H9 (cell line): ENCODE measurements around the gene TMEM145. TPM values are rescaled to one million over a fixed set of nuclear protein-coding genes. Genes with fewer than 3 reads are reported as not detected.

Experiments used
- DNase-seq: peaks from one replicate; pipeline ENCODE4 v3.0.0-alpha.2; 2017
- H2AFZ ChIP-seq: one replicate; pipeline ENCODE4 v1.6.1; 2013; ENCODE audit warnings: mild to moderate bottlenecking, low read length, control low read depth, moderate library complexity
- H2AK5ac ChIP-seq: 2 replicates; pipeline ENCODE4 v1.6.1; 2013; ENCODE audit warnings: low read length, control low read depth, mixed read lengths; ENCODE audit not compliant: insufficient read length
- H2BK120ac ChIP-seq: one replicate; pipeline ENCODE4 v1.6.1; 2013; ENCODE audit warnings: low read depth, mild to moderate bottlenecking, low read length, control low read depth, inconsistent platforms; ENCODE audit not compliant: poor library complexity, severe bottlenecking
- H2BK12ac ChIP-seq: 2 replicates; pipeline ENCODE4 v1.6.1; 2013; ENCODE audit warnings: low read length, control low read depth, mixed read lengths, low read depth; ENCODE audit not compliant: insufficient read length
- H2BK15ac ChIP-seq: 2 replicates; pipeline ENCODE4 v1.6.1; 2013; ENCODE audit warnings: low read depth, low read length, control low read depth
- H2BK20ac ChIP-seq: one replicate; pipeline ENCODE4 v1.6.1; 2013; ENCODE audit warnings: low read depth, mild to moderate bottlenecking, low read length, control low read depth, inconsistent platforms; ENCODE audit not compliant: poor library complexity, severe bottlenecking
- H2BK5ac ChIP-seq: 2 replicates; pipeline ENCODE4 v1.6.1; 2013; ENCODE audit warnings: low read length, control low read depth, mixed read lengths; ENCODE audit not compliant: insufficient read length
- H3K14ac ChIP-seq: 2 replicates; pipeline ENCODE4 v1.6.1; 2013; ENCODE audit warnings: low read length, control low read depth; ENCODE audit not compliant: insufficient read depth
- H3K18ac ChIP-seq: 2 replicates; pipeline ENCODE4 v1.6.1; 2013; ENCODE audit warnings: low read depth, mild to moderate bottlenecking, mixed read lengths, low read length, control low read depth; ENCODE audit not compliant: insufficient read length
- H3K23ac ChIP-seq: 2 replicates; pipeline ENCODE4 v1.6.1; 2013; ENCODE audit warnings: low read length, control low read depth, mixed read lengths, low read depth; ENCODE audit not compliant: insufficient read length
- H3K23me2 ChIP-seq: 2 replicates; pipeline ENCODE4 v1.6.1; 2013; ENCODE audit warnings: low read depth, mild to moderate bottlenecking, mixed read lengths, low read length, control low read depth; ENCODE audit not compliant: insufficient read length, poor library complexity, severe bottlenecking
- H3K27ac ChIP-seq: 2 replicates; pipeline ENCODE4 v1.5.1; 2013; ENCODE audit warnings: low read length, control low read depth, mixed read lengths, low read depth; ENCODE audit not compliant: insufficient read length
- H3K27me3 ChIP-seq: 2 replicates; pipeline ENCODE4 v1.6.1; 2013; ENCODE audit warnings: low read length, control low read depth, inconsistent platforms; ENCODE audit not compliant: insufficient read depth
- H3K4ac ChIP-seq: 2 replicates; pipeline ENCODE4 v1.6.1; 2013; ENCODE audit warnings: low read depth, mild to moderate bottlenecking, control low read depth, inconsistent platforms, low read length, moderate library complexity
- H3K4me1 ChIP-seq: 2 replicates; pipeline ENCODE4 v1.6.1; 2013; ENCODE audit warnings: low read length, control low read depth, inconsistent platforms; ENCODE audit not compliant: insufficient read depth
- H3K4me2 ChIP-seq: 2 replicates; pipeline ENCODE4 v1.6.1; 2013; ENCODE audit warnings: low read length, control low read depth, mixed read lengths; ENCODE audit not compliant: insufficient read length, insufficient read depth
- H3K56ac ChIP-seq: 2 replicates; pipeline ENCODE4 v1.6.1; 2013; ENCODE audit warnings: low read depth, mild to moderate bottlenecking, mixed read lengths, low read length, control low read depth; ENCODE audit not compliant: insufficient read length
- H3K79me1 ChIP-seq: 2 replicates; pipeline ENCODE4 v1.6.1; 2013; ENCODE audit warnings: low read depth, mild to moderate bottlenecking, moderate library complexity, low read length, control low read depth, inconsistent platforms; ENCODE audit not compliant: insufficient read depth, poor library complexity, severe bottlenecking
- H3K79me2 ChIP-seq: 2 replicates; pipeline ENCODE4 v1.6.1; 2013; ENCODE audit warnings: low read length, control low read depth, inconsistent platforms; ENCODE audit not compliant: insufficient read depth
- H3K9ac ChIP-seq: 2 replicates; pipeline ENCODE4 v1.6.1; 2013; ENCODE audit warnings: low read length, control low read depth, mixed read lengths; ENCODE audit not compliant: insufficient read length; ENCODE audit errors: extremely low read depth
- H3K9me3 ChIP-seq: one replicate; pipeline ENCODE4 v1.6.1; 2013; ENCODE audit warnings: low read depth, low read length, inconsistent platforms; ENCODE audit not compliant: control insufficient read depth
- H3T11ph ChIP-seq: one replicate; pipeline ENCODE4 v1.6.1; 2013; ENCODE audit warnings: mild to moderate bottlenecking, low read length, control low read depth, inconsistent platforms
- H4K20me1 ChIP-seq: one replicate; pipeline ENCODE4 v1.6.1; 2013; ENCODE audit not compliant: control insufficient read depth, insufficient read length, insufficient read depth
- H4K5ac ChIP-seq: 2 replicates; pipeline ENCODE4 v1.6.1; 2013; ENCODE audit warnings: low read depth, mild to moderate bottlenecking, mixed read lengths, low read length, control low read depth; ENCODE audit not compliant: insufficient read length
- H4K8ac ChIP-seq: replicated peaks from 2 replicates; pipeline ENCODE4 v1.6.1; 2013; ENCODE audit warnings: low read length, control low read depth, mixed read lengths, low read depth; ENCODE audit not compliant: insufficient read length
- H4K91ac ChIP-seq: 2 replicates; pipeline ENCODE4 v1.6.1; 2013; ENCODE audit warnings: low read depth, mild to moderate bottlenecking, moderate library complexity, mixed read lengths, low read length, control low read depth; ENCODE audit not compliant: insufficient read length
- H3K27ac Mint-ChIP-seq, 3 experiments: 2 replicates in 2 of 3; 3 replicates in 1 of 3; pipeline ENCODE4 v1.8.0; 2020 to 2021; ENCODE audit warnings: mixed read lengths in 3 of 3, mild to moderate bottlenecking in 1 of 3, moderate library complexity in 1 of 3
- H3K27me3 Mint-ChIP-seq: 2 replicates; pipeline ENCODE4 v1.8.0; 2021; ENCODE audit warnings: low read depth, mild to moderate bottlenecking, moderate library complexity, mixed read lengths
- H3K36me3 Mint-ChIP-seq, 3 experiments: 2 replicates in 2 of 3; 3 replicates in 1 of 3; pipeline ENCODE4 v1.8.0; 2020 to 2021; ENCODE audit warnings: low read depth in 3 of 3, mixed read lengths in 3 of 3; ENCODE audit not compliant: insufficient read depth in 1 of 3
- H3K4me1 Mint-ChIP-seq, 2 experiments: 2 replicates each; pipeline ENCODE4 v1.8.0; 2020; ENCODE audit warnings: mixed read lengths in 2 of 2
- H3K4me3 Mint-ChIP-seq, 2 experiments: 2 replicates in 1 of 2; 3 replicates in 1 of 2; pipeline ENCODE4 v1.8.0; 2020 to 2021; ENCODE audit warnings: mild to moderate bottlenecking in 2 of 2, mixed read lengths in 2 of 2, moderate library complexity in 1 of 2
- H3K9me3 Mint-ChIP-seq, 2 experiments: 2 replicates in 1 of 2; 3 replicates in 1 of 2; pipeline ENCODE4 v1.8.0; 2020; ENCODE audit warnings: mild to moderate bottlenecking in 2 of 2, mixed read lengths in 2 of 2, moderate library complexity in 1 of 2
- whole genome bisulfite sequencing: extraction: QIAGEN DNeasy Blood & Tissue Kit; methylation state at CpG from one replicate; pipeline ENCODE4 v1.1.7; 2013; ENCODE audit warnings: missing lambda C conversion rate, low lambda C conversion rate, mixed read lengths; ENCODE audit not compliant: insufficient read length; ENCODE audit errors: extremely low coverage; 5-methylcytosine and 5-hydroxymethylcytosine counted together
- total RNA-seq: library from RNA; stranded (reverse); gene quantifications from 2 replicates; pipeline ENCODE4 v1.2.1, GENCODE V29; 2021
- TF ChIP-seq, protein P1 (sequence below): fragments of 200-600 bp; sonication (generic); conservative IDR thresholded peaks from 3 replicates; pipeline ENCODE4 v1.8.0; 2021; ENCODE audit warnings: antibody characterized with exemption, mild to moderate bottlenecking

Gene TMEM145
- total RNA-seq, 1 experiment from 2014 or later, result 4.5 TPM

- Histone ChIP-seq H3K9me3 (no peaks in the 10 kb centered on the region), H3K4me2 (peak overlapping the region; percentile 7), H3K79me1 (no peaks in the 10 kb centered on the region), H4K8ac (no peak overlapping the region), H3T11ph (no peak overlapping the region), H3K27me3 (no peaks in the 10 kb centered on the region), H3K23me2 (peaks cover 18% of the 10 kb centered on the region), H4K5ac (no peak overlapping the region), H3K56ac (no peak overlapping the region), H2BK5ac (no peak overlapping the region), H2BK20ac (no peak overlapping the region), H4K20me1 (peaks cover 3% of the 10 kb centered on the region), H3K4ac (no peak overlapping the region), H3K18ac (no peak overlapping the region), H2AFZ (no peak overlapping the region), H3K4me1 (peaks cover 8% of the 10 kb centered on the region; the same call in 1 of the 2 replicates), H3K79me2 (peaks cover 3% of the 10 kb centered on the region; the same call in 1 of the 2 replicates), H2AK5ac (no peak overlapping the region), H3K9ac (no peak overlapping the region), H2BK15ac (no peak overlapping the region), H3K27ac (no peak overlapping the region), H3K23ac (no peak overlapping the region), H4K91ac (no peak overlapping the region), H2BK120ac (no peak overlapping the region), H2BK12ac (no peak overlapping the region), H3K14ac (no peak overlapping the region)
- peaks cover 0 to 3% (median 1%) of the 10 kb centered on the region in 3 experiments; a peak in 4 of 7 replicates for H3K36me3 Mint-ChIP-seq
- peaks cover 32 to 37% of the 10 kb centered on the region in 2 experiments for H3K4me1 Mint-ChIP-seq
- TF ChIP-seq, protein P1, sequence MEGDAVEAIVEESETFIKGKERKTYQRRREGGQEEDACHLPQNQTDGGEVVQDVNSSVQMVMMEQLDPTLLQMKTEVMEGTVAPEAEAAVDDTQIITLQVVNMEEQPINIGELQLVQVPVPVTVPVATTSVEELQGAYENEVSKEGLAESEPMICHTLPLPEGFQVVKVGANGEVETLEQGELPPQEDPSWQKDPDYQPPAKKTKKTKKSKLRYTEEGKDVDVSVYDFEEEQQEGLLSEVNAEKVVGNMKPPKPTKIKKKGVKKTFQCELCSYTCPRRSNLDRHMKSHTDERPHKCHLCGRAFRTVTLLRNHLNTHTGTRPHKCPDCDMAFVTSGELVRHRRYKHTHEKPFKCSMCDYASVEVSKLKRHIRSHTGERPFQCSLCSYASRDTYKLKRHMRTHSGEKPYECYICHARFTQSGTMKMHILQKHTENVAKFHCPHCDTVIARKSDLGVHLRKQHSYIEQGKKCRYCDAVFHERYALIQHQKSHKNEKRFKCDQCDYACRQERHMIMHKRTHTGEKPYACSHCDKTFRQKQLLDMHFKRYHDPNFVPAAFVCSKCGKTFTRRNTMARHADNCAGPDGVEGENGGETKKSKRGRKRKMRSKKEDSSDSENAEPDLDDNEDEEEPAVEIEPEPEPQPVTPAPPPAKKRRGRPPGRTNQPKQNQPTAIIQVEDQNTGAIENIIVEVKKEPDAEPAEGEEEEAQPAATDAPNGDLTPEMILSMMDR, result peak; percentile 97
- H3K27me3 Mint-ChIP-seq, result no peaks in the 10 kb centered on the region; the same call in 1 of the 2 replicates
- H3K9me3 Mint-ChIP-seq, result no peaks in the 10 kb centered on the region; a peak in 2 of 5 replicates
- DNase-seq, result peak; percentile 86
- no CpG with 5 or more reads among the region's 89 CpGs for WGBS
- peak overlapping the region; percentile 66 to 88 for H3K4me3 Mint-ChIP-seq
- H3K27ac Mint-ChIP-seq, result peak overlapping the region in 1 of 3 experiments; percentile 59; a peak in 2 of 7 replicates
Observed at GRCh38 chr19:42279902-42280814, 33.0 kb upstream of the TMEM145 start.
